HG03457 (cell line): ENCODE measurements around the gene WDFY2.

Experiments
- ATAC-seq: cut with Tn5 transposase; IDR thresholded peaks from one replicate; pipeline ENCODE4 v1.9.1; 2021; ENCODE audit warnings: moderate number of reproducible peaks; ENCODE audit not compliant: unreplicated experiment

WDFY2 gene

GRCh38 chr13:51733374-51734298, 149.4 kb downstream of the WDFY2 start:
- no peak for ATAC-seq

GRCh38 chr13:51734786-51735185, 150.5 kb downstream of the WDFY2 start:
- no peak for ATAC-seq

DNA sequence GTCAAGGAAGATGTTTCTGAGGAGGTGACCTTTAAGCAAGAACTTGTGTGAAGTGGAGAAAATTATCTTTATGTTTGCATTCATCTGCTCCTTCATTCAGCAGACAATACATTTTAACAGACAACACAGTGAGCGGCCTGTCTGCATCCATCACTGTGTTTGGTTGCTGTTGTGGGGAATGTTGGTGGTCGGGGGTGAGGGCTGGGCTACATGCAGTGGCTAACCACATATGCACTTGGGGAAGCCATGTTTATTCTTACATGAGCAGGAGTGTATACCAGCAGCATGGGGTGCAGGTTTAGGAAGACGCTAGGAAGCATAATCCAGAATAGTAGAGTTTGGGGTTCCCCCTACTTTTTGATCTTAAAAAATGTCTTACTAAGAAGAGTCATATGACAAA, 153.3 kb downstream of the WDFY2 start:
- no peak for ATAC-seq

DNA sequence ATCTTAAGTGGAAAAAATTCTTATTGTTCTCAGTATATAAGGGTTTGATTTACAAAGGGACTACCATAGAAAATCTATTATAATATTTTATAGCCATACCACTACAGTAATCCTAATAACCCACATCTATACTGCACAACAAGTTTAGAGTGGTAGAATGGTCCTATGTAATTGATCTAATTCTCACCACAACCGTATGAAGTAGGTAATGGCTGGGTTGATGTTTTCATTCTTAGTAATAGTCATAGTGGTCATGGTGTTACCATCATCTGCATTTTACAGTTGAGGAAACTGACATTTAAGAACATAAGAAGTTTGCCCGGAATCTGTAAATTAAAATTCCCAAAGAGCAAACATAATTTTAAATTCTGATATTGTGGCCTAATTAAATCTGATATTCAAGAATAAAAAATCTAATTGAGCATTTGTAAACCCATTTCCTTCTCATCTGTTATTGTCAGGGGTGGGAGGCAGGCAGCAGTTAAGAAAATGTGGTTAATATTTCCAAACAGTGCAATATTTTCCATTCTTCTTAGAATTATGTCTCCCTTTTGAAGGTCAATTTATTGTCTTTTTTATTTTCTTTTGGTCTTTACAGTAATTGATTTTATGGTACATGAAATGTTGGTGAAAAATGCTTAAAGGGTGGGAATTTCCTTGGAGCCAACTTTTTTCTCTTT, 154.1 kb downstream of the WDFY2 start:
- no peak for ATAC-seq

DNA sequence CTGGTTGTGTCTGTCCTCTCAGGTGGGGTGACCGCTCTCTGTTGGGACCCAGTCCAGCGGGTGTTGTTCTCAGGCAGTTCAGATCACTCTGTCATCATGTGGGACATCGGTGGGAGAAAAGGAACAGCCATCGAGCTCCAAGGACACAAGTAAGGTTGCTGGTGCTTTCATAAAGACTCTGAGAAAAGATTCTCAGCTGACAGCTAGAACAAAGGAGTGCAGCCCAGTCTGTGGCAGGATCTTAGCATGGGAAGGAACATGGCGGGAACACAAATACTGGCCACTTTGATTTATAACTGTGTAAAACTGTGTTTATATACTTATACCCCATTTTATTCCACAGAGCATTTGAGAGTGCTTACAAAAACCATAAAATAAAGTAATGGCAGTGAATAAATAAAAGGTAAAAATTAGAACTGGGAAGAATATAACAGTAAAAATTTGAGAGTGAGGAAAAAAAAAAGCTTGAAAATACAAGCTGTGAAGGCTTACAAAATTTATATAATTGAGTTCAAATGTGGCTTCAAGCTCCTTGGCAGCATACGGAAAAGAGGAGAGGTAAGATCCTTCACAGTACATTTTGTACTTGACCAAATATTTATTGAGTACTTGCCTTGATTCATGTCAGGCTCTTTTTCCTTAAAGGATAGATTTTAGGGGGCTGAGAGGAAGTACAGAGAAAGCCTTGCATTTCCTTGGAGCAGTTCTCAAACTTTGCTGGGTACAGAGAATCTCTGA, 154.9 kb downstream of the WDFY2 start:
- no peak for ATAC-seq

DNA sequence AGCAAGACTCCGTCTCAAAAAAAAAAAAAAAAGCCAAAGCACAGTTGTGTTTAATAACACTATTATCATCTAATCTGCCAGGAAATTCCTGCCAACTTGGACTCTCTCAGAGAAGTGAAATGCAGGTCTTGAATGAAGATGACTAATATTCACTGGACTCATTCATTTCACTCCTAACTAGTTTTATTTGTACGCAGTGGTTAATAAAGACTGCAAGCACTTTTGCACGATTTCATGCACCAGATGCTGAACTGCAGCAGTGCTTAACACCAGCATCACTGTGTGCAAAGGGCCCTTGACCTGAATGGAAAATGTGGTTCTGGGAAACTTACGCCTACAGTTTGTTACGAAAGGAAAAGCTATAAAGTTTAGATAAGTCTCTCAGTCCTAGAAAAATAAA, 156.4 kb downstream of the WDFY2 start:
- ATAC-seq, result no peak

GRCh38 chr13:51742031-51742430, 157.8 kb downstream of the WDFY2 start:
- no peak for ATAC-seq

DNA sequence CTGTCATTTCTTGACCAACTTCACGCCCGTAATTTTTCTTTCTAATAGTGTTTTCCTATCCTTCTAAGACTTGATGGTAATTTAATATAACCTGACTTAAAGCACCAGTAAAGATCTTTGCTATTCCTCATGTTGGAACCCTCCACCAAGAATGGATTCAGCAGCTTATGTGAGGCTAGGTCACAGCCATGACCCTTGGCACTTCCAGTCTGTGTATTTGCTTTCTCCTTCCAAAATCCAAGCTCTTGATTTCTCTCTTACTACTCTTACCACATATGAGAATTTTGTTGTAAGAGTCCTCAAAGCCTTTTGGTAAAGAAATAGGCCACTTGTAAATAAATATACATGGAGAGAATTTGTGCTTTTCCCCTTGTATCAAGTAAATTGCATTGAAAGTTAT, 158.3 kb downstream of the WDFY2 start:
- ATAC-seq, result no peak

DNA sequence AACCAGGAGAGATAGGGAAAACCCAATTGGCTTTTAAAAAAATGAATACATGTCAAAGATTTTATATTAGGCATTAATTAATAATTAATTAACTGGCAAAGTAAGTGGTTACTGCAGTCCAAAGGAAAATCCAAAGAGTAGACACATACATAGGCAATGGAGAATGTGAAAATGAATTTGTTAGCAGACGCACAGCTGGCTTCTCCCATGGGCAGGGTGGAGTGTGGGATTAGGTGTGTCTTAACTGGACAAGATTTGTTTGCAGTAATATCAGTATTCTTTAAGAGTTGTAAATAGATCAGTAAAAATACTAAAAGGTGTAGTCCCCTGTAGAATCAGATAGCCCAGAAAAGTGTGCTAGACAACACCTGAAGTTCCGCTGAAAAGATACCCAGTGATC, 161.0 kb downstream of the WDFY2 start:
- ATAC-seq, result no peak

- no peak for ATAC-seq
Measured at GRCh38 chr13:51746802-51747201, 162.5 kb downstream of the WDFY2 start.

DNA sequence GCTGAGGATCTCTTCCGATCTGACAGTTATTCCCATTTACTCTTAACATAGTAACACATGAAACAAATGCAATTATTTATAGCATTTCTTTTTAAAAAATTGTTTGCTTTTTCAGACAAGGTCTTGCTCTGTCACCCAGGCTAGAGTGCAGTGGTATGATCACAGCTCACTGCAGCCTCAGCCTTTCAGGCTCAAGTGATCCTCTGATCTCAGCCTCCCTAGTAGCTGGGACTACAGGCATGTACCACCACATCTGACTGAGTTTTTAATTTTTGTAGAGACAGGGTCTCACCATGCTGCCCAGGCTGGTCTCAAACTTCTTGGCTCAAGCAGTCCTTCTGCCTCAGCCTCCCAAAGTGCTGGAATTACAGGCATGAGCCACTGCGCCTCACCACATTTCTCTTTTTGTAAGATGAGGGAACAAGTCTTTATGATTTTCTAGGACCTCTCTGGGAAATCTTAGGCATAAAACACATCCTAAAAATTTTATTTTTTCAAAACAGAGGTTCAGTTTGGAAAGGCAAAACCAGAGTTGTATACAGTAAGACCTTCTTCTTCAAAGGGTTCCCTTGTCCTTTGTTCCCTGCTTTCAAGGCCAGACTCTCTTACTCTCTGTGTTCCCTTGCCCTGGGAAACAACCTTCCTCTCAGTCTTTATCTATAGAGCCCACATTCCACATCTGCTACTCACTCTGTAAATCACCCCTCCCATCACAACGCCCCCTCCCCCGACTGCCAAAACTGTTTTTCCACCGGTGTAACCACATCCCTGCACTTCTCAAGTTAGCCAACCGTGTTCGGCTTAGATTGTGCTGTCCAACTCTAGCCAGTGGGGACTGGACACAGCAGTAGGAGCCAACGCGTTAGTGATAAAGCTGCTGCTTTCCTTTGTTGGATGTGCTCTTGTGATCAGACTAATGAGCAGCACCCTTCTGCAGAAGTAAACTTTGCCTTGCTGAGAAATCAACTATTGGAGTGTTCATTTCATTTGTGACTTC, 163.5 kb downstream of the WDFY2 start:
- no peak for ATAC-seq

- no peak for ATAC-seq
Measured at GRCh38 chr13:51756651-51757050, 172.4 kb downstream of the WDFY2 start.

DNA sequence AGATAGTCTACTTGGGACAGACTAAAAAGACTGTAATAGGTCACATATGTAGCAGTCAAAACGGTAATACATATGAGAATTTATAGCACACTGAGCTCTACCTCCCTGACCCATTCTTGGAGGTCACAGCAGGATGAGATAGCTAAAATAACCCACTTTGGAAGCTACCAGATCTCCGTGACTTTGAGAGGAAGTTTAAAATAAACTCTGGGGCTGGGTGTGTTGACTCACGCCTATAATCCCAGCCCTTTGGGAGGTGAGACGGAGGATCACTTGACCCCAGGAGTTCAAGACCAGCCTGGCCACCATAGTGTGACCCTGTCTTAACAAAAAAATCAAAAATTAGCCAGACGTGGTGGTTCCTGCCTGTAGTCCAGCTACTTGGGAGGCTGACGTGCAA, 174.4 kb downstream of the WDFY2 start:
- no peak for ATAC-seq

GRCh38 chr13:51759240-51759639, 175.0 kb downstream of the WDFY2 start:
- ATAC-seq, result no peak

GRCh38 chr13:51760592-51760991, 176.3 kb downstream of the WDFY2 start:
- ATAC-seq, result no peak

DNA sequence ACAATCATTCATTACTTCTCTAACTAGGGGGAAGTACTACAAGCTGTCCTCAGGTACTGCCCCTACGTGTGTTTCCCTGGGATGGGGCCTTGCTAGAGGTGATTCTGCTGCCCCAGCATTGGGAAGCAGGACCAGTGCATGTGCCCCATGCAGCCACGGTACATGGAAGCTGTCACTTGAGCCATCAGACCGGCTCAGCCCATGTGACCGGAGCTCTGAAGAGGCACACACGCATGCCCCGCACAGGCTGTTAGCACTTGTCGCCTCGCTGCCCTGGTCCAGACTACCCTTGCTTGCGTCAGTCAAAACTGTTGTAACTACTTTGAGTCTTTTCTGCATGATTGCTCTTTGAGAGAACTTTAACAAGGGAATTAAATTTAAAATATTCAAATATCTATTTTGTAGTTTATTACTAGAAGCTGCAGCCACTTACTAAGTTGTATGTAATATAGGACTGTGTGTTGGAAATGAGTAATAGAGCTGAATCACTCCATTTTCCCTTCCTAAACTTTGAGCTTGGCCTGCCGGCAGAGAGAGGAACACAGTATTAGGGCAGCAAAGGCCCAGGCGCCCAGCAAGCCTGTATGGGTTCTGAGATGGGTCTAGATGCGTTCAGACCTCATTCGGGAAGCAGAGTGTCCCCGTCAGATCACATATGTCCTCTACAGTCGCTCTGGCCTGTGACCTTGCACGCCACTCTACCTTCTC, 177.5 kb downstream of the WDFY2 start:
- no peak for ATAC-seq

- no peak for ATAC-seq
Measured at GRCh38 chr13:51763486-51763885, 179.2 kb downstream of the WDFY2 start.

GRCh38 chr13:51764184-51765141, 180.2 kb downstream of the WDFY2 start:
- peak; percentile 75 for ATAC-seq

GRCh38 chr13:51765142-51765515, 180.9 kb downstream of the WDFY2 start:
- ATAC-seq, result no peak
